GM04503 (cell line): ENCODE results near the gene CHMP1B.

ENCODE experiments used
- DNase-seq: peaks from one replicate; pipeline ENCODE4 v3.0.0-alpha.2; 2012; ENCODE audit warnings: low read depth

The CHMP1B gene

GRCh38 chr18:11851146-11851805 lies at the start of gene CHMP1B:
Gene CHMP1B, plus strand, starts transcription at chr18:11851413. Its CDS starts 99 bp downstream, at chr18:11851512.
- DNase-seq: peak; percentile 62

- no peak for DNase-seq
Observed at GRCh38 chr18:11801573-11801972, 49.6 kb upstream of the CHMP1B start.

- no peak for DNase-seq
Observed at GRCh38 chr18:11802158-11802557, 49.1 kb upstream of the CHMP1B start.

GRCh38 chr18:11802586-11802985 lies 48.6 kb upstream of the CHMP1B start:
- no peak for DNase-seq

- DNase-seq: no peak
Observed at GRCh38 chr18:11807233-11807632, 44.0 kb upstream of the CHMP1B start.

GRCh38 chr18:11808001-11808855 lies 43.0 kb upstream of the CHMP1B start:
- peak; percentile 3 for DNase-seq

GRCh38 chr18:11809895-11810294 lies 41.3 kb upstream of the CHMP1B start:
- no peak for DNase-seq

- DNase-seq: no peak
Observed at GRCh38 chr18:11810379-11810778, 40.8 kb upstream of the CHMP1B start.

GRCh38 chr18:11811009-11811408 lies 40.2 kb upstream of the CHMP1B start:
- DNase-seq: no peak

GRCh38 chr18:11817229-11817628 lies 34.0 kb upstream of the CHMP1B start:
- no peak for DNase-seq

- DNase-seq: no peak
Observed at GRCh38 chr18:11818486-11819203, 32.6 kb upstream of the CHMP1B start.

- DNase-seq: no peak
Observed at GRCh38 chr18:11819938-11820337, 31.3 kb upstream of the CHMP1B start.

- DNase-seq: no peak
Observed at GRCh38 chr18:11820697-11821096, 30.5 kb upstream of the CHMP1B start.

- no peak for DNase-seq
Observed at GRCh38 chr18:11821208-11821607, 30.0 kb upstream of the CHMP1B start.

- DNase-seq: no peak
Observed at GRCh38 chr18:11821643-11822237, 29.5 kb upstream of the CHMP1B start.

- DNase-seq: no peak
Observed at GRCh38 chr18:11823545-11823944, 27.7 kb upstream of the CHMP1B start.

- no peak for DNase-seq
Observed at GRCh38 chr18:11826836-11827235, 24.4 kb upstream of the CHMP1B start.

GRCh38 chr18:11828786-11829432 lies 22.3 kb upstream of the CHMP1B start:
- no peak for DNase-seq

- no peak for DNase-seq
Observed at GRCh38 chr18:11830585-11830984, 20.6 kb upstream of the CHMP1B start.

GRCh38 chr18:11831921-11832320 lies 19.3 kb upstream of the CHMP1B start:
- DNase-seq: no peak

- no peak for DNase-seq
Observed at GRCh38 chr18:11834772-11835171, 16.4 kb upstream of the CHMP1B start.

- DNase-seq: no peak
Observed at GRCh38 chr18:11839556-11839955, 11.7 kb upstream of the CHMP1B start.
